ENCODE results near the gene PRICKLE1.

The PRICKLE1 gene

GRCh38 chr12:42445891-42446290 lies 143.7 kb downstream of the PRICKLE1 start:
- no peak for DNase-seq

- DNase-seq = no peak
These were observed 145.2 kb downstream of the PRICKLE1 start for GRCh38 chr12:42444192-42444943.

GRCh38 chr12:42442888-42443287 lies 146.7 kb downstream of the PRICKLE1 start:
- no peak for DNase-seq

- DNase-seq = no peak
These were observed 147.2 kb downstream of the PRICKLE1 start for GRCh38 chr12:42442311-42442759.

- no peak for DNase-seq
These were observed 148.9 kb downstream of the PRICKLE1 start for GRCh38 chr12:42440608-42441007.

GRCh38 chr12:42432517-42433140 lies 156.9 kb downstream of the PRICKLE1 start:
- no peak for DNase-seq

- no peak for DNase-seq
These were observed 160.7 kb downstream of the PRICKLE1 start for GRCh38 chr12:42428850-42429249.

GRCh38 chr12:42426746-42427145 lies 162.8 kb downstream of the PRICKLE1 start:
- no peak for DNase-seq

- no peak for DNase-seq
These were observed 166.8 kb downstream of the PRICKLE1 start for GRCh38 chr12:42422785-42423184.

GRCh38 chr12:42421844-42422779 lies 167.4 kb downstream of the PRICKLE1 start:
- DNase-seq = no peak

- DNase-seq = no peak
These were observed 169.2 kb downstream of the PRICKLE1 start for GRCh38 chr12:42420395-42420794.

- no peak for DNase-seq
These were observed 179.2 kb downstream of the PRICKLE1 start for GRCh38 chr12:42410340-42410739.

- DNase-seq = no peak
These were observed 180.1 kb downstream of the PRICKLE1 start for GRCh38 chr12:42409471-42409870.

GRCh38 chr12:42407306-42407705 lies 182.2 kb downstream of the PRICKLE1 start:
- no peak for DNase-seq

All from GDM1 (cell line).